K562 (cell line): ENCODE results near the gene LY6G6D. TPM values are rescaled to one million over a fixed set of nuclear protein-coding genes. Genes with fewer than 3 reads are reported as not detected.
A peak's percentile ranks its signal among the peaks of the same experiment; 100 is the strongest.

Experiments
- CSDE1 ChIP-seq, 2 experiments: fragments of 450-650 bp; IDR thresholded peaks; 2 replicates each; pipeline ENCODE4 v1.6.1; 2016; ENCODE audit warnings: mild to moderate bottlenecking in 1 of 2
- DACH1 ChIP-seq: fragments of 450-650 bp; IDR thresholded peaks from 2 replicates; pipeline ENCODE4 v1.6.1; 2018; ENCODE audit not compliant: partially characterized antibody
- DLX4 ChIP-seq: fragments of 250-450 bp; sonication (Bioruptor Pico); IDR thresholded peaks from 2 replicates; pipeline ENCODE4 v1.6.1; 2021; ENCODE audit warnings: mild to moderate bottlenecking
- DPF2 ChIP-seq: fragments of 450-650 bp; IDR thresholded peaks from 2 replicates; pipeline ENCODE4 v1.6.1; 2016
- ELF2 ChIP-seq: fragments of 250-450 bp; sonication (Bioruptor Pico); IDR thresholded peaks from 2 replicates; pipeline ENCODE4 v1.5.0; 2021; ENCODE audit warnings: mild to moderate bottlenecking
- ESRRA ChIP-seq: fragments of 450-650 bp; IDR thresholded peaks from 2 replicates; pipeline ENCODE4 v1.6.1; 2014; ENCODE audit warnings: low read depth, mild to moderate bottlenecking, moderate library complexity, borderline replicate concordance
- ETV1 ChIP-seq: fragments of 450-650 bp; conservative IDR thresholded peaks from 2 replicates; pipeline ENCODE4 v1.6.1; 2016; ENCODE audit warnings: missing genetic modification characterization, control low read depth, low read depth, missing compliant biosample characterization
- KLF13 ChIP-seq: fragments of 450-650 bp; IDR thresholded peaks from 2 replicates; pipeline ENCODE4 v1.6.1; 2016; ENCODE audit warnings: missing genetic modification characterization, low read depth, mild to moderate bottlenecking, missing compliant biosample characterization, moderate library complexity, borderline replicate concordance
- POLR3G ChIP-seq: IDR thresholded peaks from 2 replicates; pipeline ENCODE4 v1.6.1; 2011; ENCODE audit not compliant: insufficient read length, insufficient replicate concordance; ENCODE audit errors: extremely low read depth
- SMAD2 ChIP-seq: fragments of 150-350 bp; IDR thresholded peaks from 2 replicates; pipeline ENCODE4 v1.6.1; 2014; ENCODE audit warnings: low read depth, mild to moderate bottlenecking, low read length
- STAT5A ChIP-seq: IDR thresholded peaks from 2 replicates; pipeline ENCODE4 v1.6.1; 2012; ENCODE audit warnings: low read length, inconsistent platforms, borderline replicate concordance
- TBL1XR1 ChIP-seq, 2 experiments: IDR thresholded peaks; 2 replicates each; pipeline ENCODE4 v1.6.1; 2012; ENCODE audit warnings: improper control_type of control experiment in 2 of 2, low read length in 2 of 2, mild to moderate bottlenecking in 1 of 2
- ZBTB5 ChIP-seq: fragments of 450-650 bp; IDR thresholded peaks from 2 replicates; pipeline ENCODE4 v1.6.1; 2017; ENCODE audit warnings: antibody characterized with exemption
- ZNF408 ChIP-seq: fragments of 250-450 bp; sonication (Bioruptor Pico); IDR thresholded peaks from 2 replicates; pipeline ENCODE4 v1.4.0; 2020; ENCODE audit warnings: low read depth, mild to moderate bottlenecking, moderate library complexity
- ZNF589 ChIP-seq: fragments of 200-800 bp; sonication (Bioruptor generic); IDR thresholded peaks from 2 replicates; pipeline ENCODE4 v1.6.1; 2016; ENCODE audit warnings: low read depth, missing genetic modification characterization, missing compliant biosample characterization
- ZNF75A ChIP-seq: fragments of 450-650 bp; formaldehyde crosslinking; IDR thresholded peaks from 2 replicates; pipeline ENCODE4 v1.4.0; 2020; ENCODE audit warnings: mild to moderate bottlenecking
- ZNF764 ChIP-seq: fragments of 250-450 bp; sonication (Bioruptor Pico); IDR thresholded peaks from 2 replicates; pipeline ENCODE4 v1.4.0; 2020; ENCODE audit warnings: low read depth, mild to moderate bottlenecking, moderate library complexity
- polyA plus RNA-seq, 8 experiments: library from polyadenylated mRNA; depleted of rRNA in 4 of 8; stranded (reverse) in 5 of 8; unstranded in 3 of 8; fragments of >200 nt; fragmentation: Nextera tagmentation in 2 of 8; fragmentation: Illumina TruSeq in 1 of 8; extraction: Ambion mirVana in 2 of 8; extraction: Trizol in 1 of 8; gene quantifications; 2 replicates each; pipeline versions ENCODE4 v1.2.1 to v1.2.3, GENCODE V29; 2011 to 2014; ENCODE audit warnings: inconsistent platforms in 1 of 8, missing spikeins in 1 of 8
- total RNA-seq, 7 experiments: library from RNA; depleted of rRNA in 6 of 7; stranded (reverse); fragments of >200 nt in 6 of 7; fragmentation: Illumina TruSeq in 2 of 7; extraction: Trizol in 2 of 7; gene quantifications; 2 replicates each; pipeline versions ENCODE4 v1.2.1 to v1.2.3, GENCODE V29; 2011 to 2021; ENCODE audit warnings: low replicate concordance in 1 of 7
- TF ChIP-seq, protein P1 (sequence below): sonication (generic); formaldehyde crosslinking; IDR thresholded peaks from 2 replicates; pipeline ENCODE4 v1.8.0; 2023; ENCODE audit warnings: mild to moderate bottlenecking, missing genetic modification reagents
- TF ChIP-seq, protein P2 (sequence below): sonication (generic); formaldehyde crosslinking; IDR thresholded peaks from 2 replicates; pipeline ENCODE4 v1.8.1; 2023; ENCODE audit warnings: mild to moderate bottlenecking, missing genetic modification reagents

Gene LY6G6D
- total and polyA plus RNA-seq, 9 of the 15 experiments (the other 6 are each of a cell fraction or from before 2014, with no cell fraction given) = 0.30 to 0.38 TPM; not detected in 7

DNA sequence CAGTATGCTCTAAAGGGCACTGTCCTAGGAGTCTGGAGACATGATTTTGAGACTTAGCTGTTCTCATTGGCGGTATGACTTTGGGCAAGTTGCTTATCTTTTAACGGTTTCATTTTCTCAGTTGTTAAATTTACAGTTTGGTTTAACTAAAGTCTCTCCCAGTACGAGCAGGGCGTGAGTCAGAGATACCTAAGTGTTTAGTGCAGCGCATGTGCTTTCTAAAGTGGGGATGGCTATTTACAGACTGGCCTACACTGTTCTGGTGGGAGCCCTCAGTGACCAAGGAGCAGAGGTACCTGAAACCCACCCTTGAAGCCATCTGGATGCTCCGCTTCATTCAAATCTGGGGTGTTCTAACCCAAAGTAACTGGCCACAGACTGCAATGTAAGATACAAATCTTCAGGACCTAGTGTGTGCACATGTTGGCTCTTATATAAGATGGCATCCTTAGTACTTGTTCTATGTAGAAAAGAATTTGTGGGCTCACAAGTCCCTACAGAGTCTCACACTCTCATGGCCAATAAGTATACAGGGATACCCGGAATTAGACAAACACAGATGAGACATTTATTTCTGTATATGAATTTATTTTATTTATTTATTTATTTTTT, 35.4 kb downstream of the LY6G6D start (continued):
- TF ChIP-seq DLX4 (CRISPR knock-in tag) = no peak
- TF ChIP-seq ELF2 (CRISPR knock-in tag) = no peak
- no peak for TF ChIP-seq ZNF408 (CRISPR knock-in tag)
- no peak for TF ChIP-seq ZNF589 (CRISPR knock-in tag)
- TF ChIP-seq TBL1XR1 (IDR thresholded peaks at IDR 0.05; ENCODE audit: low read length in 2 of 2) = no peak
- TF ChIP-seq, protein P1, sequence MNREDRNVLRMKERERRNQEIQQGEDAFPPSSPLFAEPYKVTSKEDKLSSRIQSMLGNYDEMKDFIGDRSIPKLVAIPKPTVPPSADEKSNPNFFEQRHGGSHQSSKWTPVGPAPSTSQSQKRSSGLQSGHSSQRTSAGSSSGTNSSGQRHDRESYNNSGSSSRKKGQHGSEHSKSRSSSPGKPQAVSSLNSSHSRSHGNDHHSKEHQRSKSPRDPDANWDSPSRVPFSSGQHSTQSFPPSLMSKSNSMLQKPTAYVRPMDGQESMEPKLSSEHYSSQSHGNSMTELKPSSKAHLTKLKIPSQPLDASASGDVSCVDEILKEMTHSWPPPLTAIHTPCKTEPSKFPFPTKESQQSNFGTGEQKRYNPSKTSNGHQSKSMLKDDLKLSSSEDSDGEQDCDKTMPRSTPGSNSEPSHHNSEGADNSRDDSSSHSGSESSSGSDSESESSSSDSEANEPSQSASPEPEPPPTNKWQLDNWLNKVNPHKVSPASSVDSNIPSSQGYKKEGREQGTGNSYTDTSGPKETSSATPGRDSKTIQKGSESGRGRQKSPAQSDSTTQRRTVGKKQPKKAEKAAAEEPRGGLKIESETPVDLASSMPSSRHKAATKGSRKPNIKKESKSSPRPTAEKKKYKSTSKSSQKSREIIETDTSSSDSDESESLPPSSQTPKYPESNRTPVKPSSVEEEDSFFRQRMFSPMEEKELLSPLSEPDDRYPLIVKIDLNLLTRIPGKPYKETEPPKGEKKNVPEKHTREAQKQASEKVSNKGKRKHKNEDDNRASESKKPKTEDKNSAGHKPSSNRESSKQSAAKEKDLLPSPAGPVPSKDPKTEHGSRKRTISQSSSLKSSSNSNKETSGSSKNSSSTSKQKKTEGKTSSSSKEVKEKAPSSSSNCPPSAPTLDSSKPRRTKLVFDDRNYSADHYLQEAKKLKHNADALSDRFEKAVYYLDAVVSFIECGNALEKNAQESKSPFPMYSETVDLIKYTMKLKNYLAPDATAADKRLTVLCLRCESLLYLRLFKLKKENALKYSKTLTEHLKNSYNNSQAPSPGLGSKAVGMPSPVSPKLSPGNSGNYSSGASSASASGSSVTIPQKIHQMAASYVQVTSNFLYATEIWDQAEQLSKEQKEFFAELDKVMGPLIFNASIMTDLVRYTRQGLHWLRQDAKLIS (CRISPR knock-in tag) = no peak
- TF ChIP-seq KLF13 (tag) = no peak
- no peak for TF ChIP-seq ETV1
- TF ChIP-seq ESRRA = no peak
- no peak for TF ChIP-seq CSDE1 (IDR thresholded peaks at IDR 0.05)
- peak; percentile 43; the same call in 1 of the 2 replicates for TF ChIP-seq DPF2
- no peak for TF ChIP-seq ZBTB5
- TF ChIP-seq, protein P2, sequence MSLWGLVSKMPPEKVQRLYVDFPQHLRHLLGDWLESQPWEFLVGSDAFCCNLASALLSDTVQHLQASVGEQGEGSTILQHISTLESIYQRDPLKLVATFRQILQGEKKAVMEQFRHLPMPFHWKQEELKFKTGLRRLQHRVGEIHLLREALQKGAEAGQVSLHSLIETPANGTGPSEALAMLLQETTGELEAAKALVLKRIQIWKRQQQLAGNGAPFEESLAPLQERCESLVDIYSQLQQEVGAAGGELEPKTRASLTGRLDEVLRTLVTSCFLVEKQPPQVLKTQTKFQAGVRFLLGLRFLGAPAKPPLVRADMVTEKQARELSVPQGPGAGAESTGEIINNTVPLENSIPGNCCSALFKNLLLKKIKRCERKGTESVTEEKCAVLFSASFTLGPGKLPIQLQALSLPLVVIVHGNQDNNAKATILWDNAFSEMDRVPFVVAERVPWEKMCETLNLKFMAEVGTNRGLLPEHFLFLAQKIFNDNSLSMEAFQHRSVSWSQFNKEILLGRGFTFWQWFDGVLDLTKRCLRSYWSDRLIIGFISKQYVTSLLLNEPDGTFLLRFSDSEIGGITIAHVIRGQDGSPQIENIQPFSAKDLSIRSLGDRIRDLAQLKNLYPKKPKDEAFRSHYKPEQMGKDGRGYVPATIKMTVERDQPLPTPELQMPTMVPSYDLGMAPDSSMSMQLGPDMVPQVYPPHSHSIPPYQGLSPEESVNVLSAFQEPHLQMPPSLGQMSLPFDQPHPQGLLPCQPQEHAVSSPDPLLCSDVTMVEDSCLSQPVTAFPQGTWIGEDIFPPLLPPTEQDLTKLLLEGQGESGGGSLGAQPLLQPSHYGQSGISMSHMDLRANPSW (CRISPR knock-in tag) = no peak
- TF ChIP-seq ZNF764 (CRISPR knock-in tag) = no peak
- TF ChIP-seq POLR3G = no peak
- TF ChIP-seq SMAD2 = no peak
- no peak for TF ChIP-seq ZNF75A
- no peak for TF ChIP-seq STAT5A
- TF ChIP-seq DACH1 = no peak
